ENCODE results near the gene IGF1.

IGF1 gene

GRCh38 chr12:102410511-102410910 is 69.9 kb downstream of the IGF1 start:
- peaks cover 40% of the 10 kb centered on the region for H3K4me1 Mint-ChIP-seq
- no peak for TF ChIP-seq CTCF (IDR thresholded peaks at IDR 0.05)

GRCh38 chr12:102408487-102409297 is 71.7 kb downstream of the IGF1 start:
- Mint-ChIP-seq H3K36me3 (ENCODE audit: low read depth) (no peaks in the 10 kb centered on the region), H3K27me3 (ENCODE audit: low read depth, poor library complexity) (no peaks in the 10 kb centered on the region), H3K4me1 (peaks cover 40% of the 10 kb centered on the region), H3K9me3 (no peaks in the 10 kb centered on the region), H3K27ac (no peak overlapping the region), H3K4me3 (no peak overlapping the region)
- DNase-seq: no peak
- no peak for TF ChIP-seq CTCF (IDR thresholded peaks at IDR 0.05)

More at GRCh38 chr12:102410511-102410910, 69.9 kb downstream of the IGF1 start:
- peaks cover 3% of the 10 kb centered on the region for H3K27me3 Mint-ChIP-seq (ENCODE audit: low read depth, poor library complexity)
- DNase-seq: no peak
- H3K36me3 Mint-ChIP-seq (ENCODE audit: low read depth): no peaks in the 10 kb centered on the region
- peak overlapping the region; percentile 58 for H3K27ac Mint-ChIP-seq
- H3K9me3 Mint-ChIP-seq: no peaks in the 10 kb centered on the region
- no peak overlapping the region for H3K4me3 Mint-ChIP-seq

- DNase-seq: no peak
- Mint-ChIP-seq H3K4me1 (peaks cover 33% of the 10 kb centered on the region), H3K36me3 (ENCODE audit: low read depth) (no peaks in the 10 kb centered on the region), H3K27ac (no peak overlapping the region), H3K9me3 (no peaks in the 10 kb centered on the region), H3K27me3 (ENCODE audit: low read depth, poor library complexity) (no peaks in the 10 kb centered on the region), H3K4me3 (no peak overlapping the region)
- TF ChIP-seq CTCF (IDR thresholded peaks at IDR 0.05): no peak
These were observed 72.4 kb downstream of the IGF1 start for GRCh38 chr12:102407776-102408486.

- no peaks in the 10 kb centered on the region for H3K36me3 Mint-ChIP-seq (ENCODE audit: low read depth)
- H3K27ac Mint-ChIP-seq: no peak overlapping the region
- DNase-seq: no peak
- no peak for TF ChIP-seq CTCF (IDR thresholded peaks at IDR 0.05)
- H3K4me1 Mint-ChIP-seq: peaks cover 26% of the 10 kb centered on the region
- H3K27me3 Mint-ChIP-seq (ENCODE audit: low read depth, poor library complexity): peaks cover 4% of the 10 kb centered on the region
- no peak overlapping the region for H3K4me3 Mint-ChIP-seq
- H3K9me3 Mint-ChIP-seq: no peaks in the 10 kb centered on the region
These were observed 74.3 kb downstream of the IGF1 start for GRCh38 chr12:102406033-102406584.

- no peak overlapping the region for H3K27ac Mint-ChIP-seq
- no peak for TF ChIP-seq CTCF (IDR thresholded peaks at IDR 0.05)
- no peak overlapping the region for H3K4me3 Mint-ChIP-seq
- H3K27me3 Mint-ChIP-seq (ENCODE audit: low read depth, poor library complexity): peaks cover 7% of the 10 kb centered on the region
- no peak for DNase-seq
- H3K4me1 Mint-ChIP-seq: no peaks in the 10 kb centered on the region
- H3K9me3 Mint-ChIP-seq: no peaks in the 10 kb centered on the region
- no peaks in the 10 kb centered on the region for H3K36me3 Mint-ChIP-seq (ENCODE audit: low read depth)
These were observed 79.3 kb downstream of the IGF1 start for GRCh38 chr12:102401087-102401486.

All from nephron progenitor cell (in vitro differentiated cells).